ENCODE measurements around the gene FER1L5. TPM values are rescaled to one million over a fixed set of nuclear protein-coding genes. Genes with fewer than 3 reads are reported as not detected.

FER1L5 gene
- total RNA-seq, 2 experiments from 2014 or later: not detected

DNA sequence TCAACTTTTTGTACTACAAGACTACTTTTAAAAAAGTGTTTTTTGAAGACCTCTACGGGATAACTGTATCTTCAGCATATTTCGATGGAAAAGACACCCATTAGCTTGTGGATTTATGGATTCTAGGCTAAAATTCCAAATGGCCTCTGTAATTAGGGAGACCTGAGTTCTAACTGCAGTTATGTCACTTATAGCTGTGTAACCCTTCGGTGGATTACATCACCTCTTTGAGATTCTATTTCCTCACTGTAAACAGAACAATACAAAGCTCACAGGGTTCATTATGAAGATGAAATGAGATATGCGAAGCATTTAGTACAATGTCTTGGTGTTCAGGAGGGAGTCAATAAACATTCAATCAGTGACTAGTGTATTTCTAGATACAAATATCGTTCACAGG lies 73.1 kb downstream of the FER1L5 start:
- Histone ChIP-seq H3K4me3 (ENCODE audit: low read depth, low read length, poor library complexity, severe bottlenecking) (no peak overlapping the region), H2AFZ (ENCODE audit: low read length) (no peak overlapping the region), H4K20me1 (ENCODE audit: insufficient read depth, low read length) (no peaks in the 10 kb centered on the region), H3K79me2 (ENCODE audit: insufficient read depth, low read depth, low read length) (no peaks in the 10 kb centered on the region), H3K27ac (ENCODE audit: low read depth, low read length, poor library complexity, severe bottlenecking) (no peak overlapping the region), H3K36me3 (ENCODE audit: insufficient read depth, low read length) (peaks cover 31% of the 10 kb centered on the region), H3K4me2 (ENCODE audit: low read length) (no peak overlapping the region), H3K4me1 (ENCODE audit: insufficient read depth, low read length, poor library complexity, severe bottlenecking) (no peaks in the 10 kb centered on the region), H3K9me2 (ENCODE audit: insufficient read depth, low read length) (no peaks in the 10 kb centered on the region), H3K9me3 (ENCODE audit: low read length) (no peaks in the 10 kb centered on the region)
- ChIA-PET POLR2A (no interaction called here), CTCF (ENCODE audit: unreplicated experiment) (no interaction called here)
- TF ChIP-seq EZH2phosphoT487 (IDR thresholded peaks at IDR 0.05; ENCODE audit: borderline replicate concordance, low read depth, low read length) (no peak), CTCF (conservative IDR thresholded peaks at IDR 0.05; ENCODE audit: low read length) (no peak)
- no TSS peak for BruUV-seq (replicated peaks)
- DNase-seq (ENCODE audit: low spot score): no peak
- intact Hi-C loops (cut with micrococcal nuclease; ENCODE audit: unreplicated experiment): no loop called here

DNA sequence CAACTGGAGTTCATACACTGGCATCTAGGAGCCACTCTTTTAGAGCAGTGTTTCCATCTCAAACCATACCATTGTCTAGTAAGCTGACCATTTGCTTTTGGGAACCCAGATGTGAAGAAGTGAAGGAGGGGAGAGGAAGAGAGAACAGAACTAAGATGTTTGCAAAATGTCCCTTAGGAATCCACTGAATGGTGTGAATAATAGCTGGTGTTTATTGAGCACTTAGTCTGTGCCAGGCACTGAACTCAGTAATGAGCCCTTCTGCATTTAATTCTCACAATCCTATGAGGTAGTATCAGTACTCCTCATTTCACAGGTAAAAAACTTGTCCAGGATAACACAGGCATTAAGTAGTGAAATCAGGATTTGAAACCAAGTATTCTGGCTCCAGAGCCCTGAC lies 73.8 kb downstream of the FER1L5 start:
- Histone ChIP-seq H3K79me2 (ENCODE audit: insufficient read depth, low read depth, low read length) (no peaks in the 10 kb centered on the region), H3K4me1 (ENCODE audit: insufficient read depth, low read length, poor library complexity, severe bottlenecking) (no peaks in the 10 kb centered on the region), H3K27ac (ENCODE audit: low read depth, low read length, poor library complexity, severe bottlenecking) (no peak overlapping the region), H3K4me3 (ENCODE audit: low read depth, low read length, poor library complexity, severe bottlenecking) (no peak overlapping the region), H2AFZ (ENCODE audit: low read length) (no peak overlapping the region), H3K9me2 (ENCODE audit: insufficient read depth, low read length) (no peaks in the 10 kb centered on the region), H3K4me2 (ENCODE audit: low read length) (no peak overlapping the region), H4K20me1 (ENCODE audit: insufficient read depth, low read length) (no peaks in the 10 kb centered on the region), H3K36me3 (ENCODE audit: insufficient read depth, low read length) (peaks cover 23% of the 10 kb centered on the region), H3K9me3 (ENCODE audit: low read length) (no peaks in the 10 kb centered on the region)
- DNase-seq (ENCODE audit: low spot score): no peak
- intact Hi-C loops (cut with micrococcal nuclease; ENCODE audit: unreplicated experiment): no loop called here
- CTCF ChIA-PET (ENCODE audit: unreplicated experiment): no interaction called here
- POLR2A ChIA-PET: no interaction called here
- no TSS peak for BruUV-seq (replicated peaks)
- no peak for TF ChIP-seq EZH2phosphoT487 (IDR thresholded peaks at IDR 0.05; ENCODE audit: borderline replicate concordance, low read depth, low read length)
- no peak for TF ChIP-seq CTCF (conservative IDR thresholded peaks at IDR 0.05; ENCODE audit: low read length)

GRCh38 chr2:96726131-96726530 lies 83.6 kb downstream of the FER1L5 start:
- ChIA-PET CTCF (ENCODE audit: unreplicated experiment) (no interaction called here), POLR2A (no interaction called here)
- Histone ChIP-seq H3K36me3 (ENCODE audit: insufficient read depth, low read length) (peaks cover 55% of the 10 kb centered on the region), H3K79me2 (ENCODE audit: insufficient read depth, low read depth, low read length) (no peaks in the 10 kb centered on the region), H4K20me1 (ENCODE audit: insufficient read depth, low read length) (no peaks in the 10 kb centered on the region), H3K9me3 (ENCODE audit: low read length) (no peaks in the 10 kb centered on the region), H3K9me2 (ENCODE audit: insufficient read depth, low read length) (no peaks in the 10 kb centered on the region), H3K4me3 (ENCODE audit: low read depth, low read length, poor library complexity, severe bottlenecking) (no peak overlapping the region), H3K4me1 (ENCODE audit: insufficient read depth, low read length, poor library complexity, severe bottlenecking) (no peaks in the 10 kb centered on the region), H2AFZ (ENCODE audit: low read length) (no peak overlapping the region), H3K4me2 (ENCODE audit: low read length) (no peak overlapping the region), H3K27ac (ENCODE audit: low read depth, low read length, poor library complexity, severe bottlenecking) (no peak overlapping the region)
- TF ChIP-seq CTCF (conservative IDR thresholded peaks at IDR 0.05; ENCODE audit: low read length) (no peak), EZH2phosphoT487 (IDR thresholded peaks at IDR 0.05; ENCODE audit: borderline replicate concordance, low read depth, low read length) (no peak)
- DNase-seq (ENCODE audit: low spot score): no peak
- BruUV-seq (replicated peaks): no TSS peak
- intact Hi-C loops (cut with micrococcal nuclease; ENCODE audit: unreplicated experiment): no loop called here
